ENCODE data around the gene CCDC136.

GRCh38 chr7:128865996-128866877, 74.5 kb downstream of the CCDC136 start:
- TF ChIP-seq CTCF (IDR thresholded peaks at IDR 0.05 in 4 of 5, conservative IDR thresholded peaks at IDR 0.05 in 1 of 5) (no peak), POLR2A (IDR thresholded peaks at IDR 0.05) (no peak)
